HEK293T (cell line): ENCODE measurements around the gene MRPS18B.

ENCODE experiments used
- FOXK2 ChIP-seq: fragments of 450-650 bp; IDR thresholded peaks from 2 replicates; pipeline ENCODE4 v1.6.1; 2016; ENCODE audit warnings: mild to moderate bottlenecking
- SP1 ChIP-seq: fragments of 450-650 bp; IDR thresholded peaks from 2 replicates; pipeline ENCODE4 v1.6.1; 2017
- SUZ12 ChIP-seq: fragments of 450-650 bp; IDR thresholded peaks from 2 replicates; pipeline ENCODE4 v1.6.1; 2016; ENCODE audit warnings: mild to moderate bottlenecking

GRCh38 chr6:30589754-30590358 lies 27.8 kb upstream of the MRPS18B start:
- TF ChIP-seq SP1 (no peak), SUZ12 (no peak), FOXK2 (no peak)
